ENCODE results near the gene CSAG1.
"Not testable (repeated sequence)": the region's sequence is repeated elsewhere in the genome, so short reads cannot be mapped to it uniquely, and the experiment has no call there.

Gene CSAG1

GRCh38 chrX:152733261-152733975 lies at the start of gene CSAG1, which contains the start of gene MAGEA12:
CSAG1 (minus strand) TSS chrX:152733721; CDS start chrX:152732460, 1,261 bp downstream.
MAGEA12 (plus strand) TSS chrX:152733757; CDS start chrX:152736162, 2,405 bp downstream.
- DNase-seq (ENCODE audit: low read depth, low spot score): no peak

GRCh38 chrX:152769549-152770289 lies 36.2 kb upstream of the CSAG1 start, which contains the start of gene MAGEA6:
MAGEA6 (minus strand) TSS chrX:152769689; CDS start chrX:152767650, 2,039 bp downstream.
- not testable (repeated sequence) for DNase-seq (ENCODE audit: low read depth, low spot score)

GRCh38 chrX:152766562-152766961 lies 33.0 kb upstream of the CSAG1 start:
- not testable (repeated sequence) for DNase-seq (ENCODE audit: low read depth, low spot score)

- not testable (repeated sequence) for DNase-seq (ENCODE audit: low read depth, low spot score)
Measured at GRCh38 chrX:152761582-152761981, 28.1 kb upstream of the CSAG1 start.

GRCh38 chrX:152759544-152759943 lies 26.0 kb upstream of the CSAG1 start:
- not testable (repeated sequence) for DNase-seq (ENCODE audit: low read depth, low spot score)

- not testable (repeated sequence) for DNase-seq (ENCODE audit: low read depth, low spot score)
Measured at GRCh38 chrX:152758918-152759317, 25.4 kb upstream of the CSAG1 start, which contains the start of gene CSAG3. CSAG3 (plus strand) TSS chrX:152759218.

- not testable (repeated sequence) for DNase-seq (ENCODE audit: low read depth, low spot score)
Measured at GRCh38 chrX:152754871-152755270, 21.4 kb upstream of the CSAG1 start.

GRCh38 chrX:152753686-152754650 lies 20.4 kb upstream of the CSAG1 start, which contains the start of gene MAGEA2:
MAGEA2 (minus strand) TSS chrX:152753842; CDS start chrX:152751363, 2,479 bp downstream.
- DNase-seq (ENCODE audit: low read depth, low spot score): not testable (repeated sequence)

GRCh38 chrX:152738560-152738959 lies 5.0 kb upstream of the CSAG1 start:
- DNase-seq (ENCODE audit: low read depth, low spot score): no peak

GRCh38 chrX:152736528-152736927 lies 3.0 kb upstream of the CSAG1 start:
- DNase-seq (ENCODE audit: low read depth, low spot score): not testable (repeated sequence)

- DNase-seq (ENCODE audit: low read depth, low spot score): no peak
Measured at GRCh38 chrX:152735860-152736511, 2.5 kb upstream of the CSAG1 start.

- no peak for DNase-seq (ENCODE audit: low read depth, low spot score)
Measured at GRCh38 chrX:152735101-152735500, 1.6 kb upstream of the CSAG1 start.

GRCh38 chrX:152734143-152734858 lies 780 bp upstream of the CSAG1 start:
- DNase-seq (ENCODE audit: low read depth, low spot score): not testable (repeated sequence)

- DNase-seq (ENCODE audit: low read depth, low spot score): no peak
Measured at GRCh38 chrX:152725409-152725808, 8.1 kb downstream of the CSAG1 start.

GRCh38 chrX:152713815-152714787 lies 19.4 kb downstream of the CSAG1 start, which contains the start of gene MAGEA2B:
MAGEA2B (plus strand) TSS chrX:152714628; CDS start chrX:152717107, 2,479 bp downstream.
- DNase-seq (ENCODE audit: low read depth, low spot score): not testable (repeated sequence)

- not testable (repeated sequence) for DNase-seq (ENCODE audit: low read depth, low spot score)
Measured at GRCh38 chrX:152713195-152713594, 20.3 kb downstream of the CSAG1 start.

- not testable (repeated sequence) for DNase-seq (ENCODE audit: low read depth, low spot score)
Measured at GRCh38 chrX:152709173-152709572, 24.3 kb downstream of the CSAG1 start, which contains the start of gene CSAG2. CSAG2 (minus strand) TSS chrX:152709273; CDS start chrX:152709112, 161 bp downstream.

GRCh38 chrX:152706500-152706899 lies 27.0 kb downstream of the CSAG1 start:
- DNase-seq (ENCODE audit: low read depth, low spot score): not testable (repeated sequence)
